Measurements from ENCODE around the gene PBX1.

DNA sequence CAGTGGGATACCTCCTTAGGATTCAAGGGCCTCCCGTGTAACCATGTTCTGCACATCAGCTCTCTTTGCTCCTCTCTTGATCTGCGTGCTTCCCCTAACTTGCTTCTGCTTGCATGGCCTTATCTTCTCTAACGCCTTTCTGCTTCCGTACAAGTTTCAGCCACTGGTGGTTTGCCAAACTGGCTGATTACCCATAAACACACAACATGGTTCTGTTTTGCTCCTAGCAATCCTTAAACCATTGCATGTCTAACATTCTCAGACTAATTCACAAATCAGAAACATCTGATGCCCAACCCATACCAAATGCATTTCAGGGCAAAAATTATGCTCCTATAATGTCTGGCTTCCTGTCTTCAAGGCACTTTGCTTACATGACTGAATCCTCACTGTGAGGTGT lies 166.4 kb downstream of the PBX1 start:
- TF ChIP-seq, protein P1, sequence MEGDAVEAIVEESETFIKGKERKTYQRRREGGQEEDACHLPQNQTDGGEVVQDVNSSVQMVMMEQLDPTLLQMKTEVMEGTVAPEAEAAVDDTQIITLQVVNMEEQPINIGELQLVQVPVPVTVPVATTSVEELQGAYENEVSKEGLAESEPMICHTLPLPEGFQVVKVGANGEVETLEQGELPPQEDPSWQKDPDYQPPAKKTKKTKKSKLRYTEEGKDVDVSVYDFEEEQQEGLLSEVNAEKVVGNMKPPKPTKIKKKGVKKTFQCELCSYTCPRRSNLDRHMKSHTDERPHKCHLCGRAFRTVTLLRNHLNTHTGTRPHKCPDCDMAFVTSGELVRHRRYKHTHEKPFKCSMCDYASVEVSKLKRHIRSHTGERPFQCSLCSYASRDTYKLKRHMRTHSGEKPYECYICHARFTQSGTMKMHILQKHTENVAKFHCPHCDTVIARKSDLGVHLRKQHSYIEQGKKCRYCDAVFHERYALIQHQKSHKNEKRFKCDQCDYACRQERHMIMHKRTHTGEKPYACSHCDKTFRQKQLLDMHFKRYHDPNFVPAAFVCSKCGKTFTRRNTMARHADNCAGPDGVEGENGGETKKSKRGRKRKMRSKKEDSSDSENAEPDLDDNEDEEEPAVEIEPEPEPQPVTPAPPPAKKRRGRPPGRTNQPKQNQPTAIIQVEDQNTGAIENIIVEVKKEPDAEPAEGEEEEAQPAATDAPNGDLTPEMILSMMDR (IDR thresholded peaks at IDR 0.05): no peak
- TF ChIP-seq POLR2A (IDR thresholded peaks at IDR 0.05) (no peak), POLR2AphosphoS5 (IDR thresholded peaks at IDR 0.05) (no peak)

All from breast epithelium (tissue), 3 donors.